Muscle of leg (tissue), 11 donors: Measurements from ENCODE around the gene DIP2C. TPM values are rescaled to one million over a fixed set of nuclear protein-coding genes. Genes with fewer than 3 reads are reported as not detected.

ENCODE experiments used
- DNase-seq: peaks from one replicate; pipeline ENCODE4 v3.0.0; 2013
- H3K27ac ChIP-seq: one replicate; pipeline ENCODE4 v1.5.1; 2013; ENCODE audit warnings: mild to moderate bottlenecking, low read length, control low read depth
- H3K27me3 ChIP-seq: one replicate; pipeline ENCODE4 v1.6.1; 2013; ENCODE audit warnings: low read length; ENCODE audit not compliant: control insufficient read depth, insufficient read depth
- H3K36me3 ChIP-seq: one replicate; pipeline ENCODE4 v1.6.1; 2013; ENCODE audit warnings: low read length; ENCODE audit not compliant: control insufficient read depth, insufficient read depth
- H3K4me1 ChIP-seq: one replicate; pipeline ENCODE4 v1.6.1; 2013; ENCODE audit warnings: low read length; ENCODE audit not compliant: control insufficient read depth, insufficient read depth
- H3K4me3 ChIP-seq: one replicate; pipeline ENCODE4 v1.5.1; 2013; ENCODE audit warnings: low read length, control low read depth
- H3K9me3 ChIP-seq: replicated peaks from 2 replicates; pipeline ENCODE4 v1.6.1; 2013; ENCODE audit warnings: low read depth, low read length; ENCODE audit not compliant: control insufficient read depth
- WGBS: methylation state at CpG from one replicate; pipeline ENCODE4 v1.1.5; 2013; ENCODE audit warnings: missing lambda C conversion rate; ENCODE audit not compliant: insufficient coverage; 5-methylcytosine and 5-hydroxymethylcytosine counted together
- polyA plus RNA-seq, 8 donors: library from polyadenylated mRNA; unstranded; fragments of 120-200 nt; gene quantifications; one replicate each; pipeline versions ENCODE4 v1.2.1 to v1.2.3, GENCODE V29; 2013; ENCODE audit warnings: inconsistent platforms in 1 of 8, low replicate concordance in 1 of 8; ENCODE audit not compliant: insufficient read length in 8 of 8, insufficient read depth in 1 of 8
- total RNA-seq: library from RNA; stranded (reverse); fragments of 120-200 nt; gene quantifications from one replicate; pipeline ENCODE4 v1.2.4, GENCODE V29; 2013

DIP2C gene
- total and polyA plus RNA-seq, 9 donors: 15.1 to 30.8 (median 24.8) TPM

DNA sequence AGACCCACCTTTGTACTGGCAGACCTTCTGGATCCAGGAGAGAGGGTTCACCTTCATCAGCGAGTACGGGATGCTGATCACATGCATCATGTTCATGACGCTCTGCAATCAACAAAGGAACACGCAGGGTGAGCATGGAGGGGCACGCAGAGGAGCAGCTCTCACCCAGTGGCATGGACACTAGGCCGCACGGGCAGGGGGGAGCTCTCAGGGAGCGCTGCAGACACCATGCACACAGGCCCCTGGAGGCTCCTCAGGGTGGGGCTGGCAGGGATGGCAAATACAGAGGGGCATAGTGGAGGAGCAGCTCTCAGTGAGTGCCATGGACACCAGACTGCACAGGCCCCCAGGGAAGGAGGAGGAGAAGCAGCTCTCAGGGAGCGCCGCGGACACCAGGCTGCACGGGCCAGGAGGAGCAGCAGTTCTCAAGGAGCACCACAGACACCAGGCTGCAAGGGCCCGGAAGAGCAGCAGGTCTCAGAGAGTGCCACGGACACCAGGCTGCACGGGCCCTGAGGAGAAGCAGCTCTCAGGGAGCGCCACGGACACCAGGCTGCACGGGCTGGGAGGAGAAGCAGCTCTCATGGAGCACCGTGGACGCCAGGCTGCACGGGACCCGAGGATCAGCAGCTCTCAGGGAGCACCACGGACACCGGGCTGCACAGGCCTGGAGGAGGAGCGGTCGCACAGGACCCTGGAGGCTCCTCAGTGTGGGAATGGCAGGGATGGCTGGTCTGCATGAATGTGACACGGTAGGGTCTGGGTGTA lies 304.7 kb downstream of the DIP2C start:
- Histone ChIP-seq H3K4me1 (peaks cover 3% of the 10 kb centered on the region), H3K4me3 (no peak overlapping the region), H3K36me3 (peaks cover 53% of the 10 kb centered on the region), H3K9me3 (no peaks in the 10 kb centered on the region), H3K27ac (no peak overlapping the region), H3K27me3 (no peaks in the 10 kb centered on the region)
- DNase-seq: no peak
- 92% methylated on average over 26 of the region's 27 CpGs for WGBS

DNA sequence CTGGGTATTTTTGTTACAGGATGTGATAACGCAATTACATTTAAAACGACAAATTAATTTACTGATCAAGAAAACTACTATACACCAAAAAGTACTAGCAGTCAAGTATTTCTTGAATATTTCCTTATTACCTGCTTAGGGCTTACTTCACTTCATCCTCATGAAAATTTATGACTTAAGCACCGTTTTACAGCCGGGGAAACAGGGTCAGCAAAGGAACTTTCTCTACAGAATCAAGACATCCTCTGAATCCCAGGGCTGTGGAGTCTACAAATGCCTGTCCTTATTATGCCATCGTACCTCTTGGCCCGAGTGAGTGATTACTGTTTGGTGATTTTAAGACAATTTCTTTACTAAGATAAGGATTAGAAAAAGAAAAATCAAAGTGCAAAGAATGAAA lies 305.9 kb downstream of the DIP2C start:
- peaks cover 54% of the 10 kb centered on the region for H3K36me3 ChIP-seq
- no peak overlapping the region for H3K4me3 ChIP-seq
- no peak for DNase-seq
- WGBS: 45% methylated on average over 2 of the region's 6 CpGs
- H3K27me3 ChIP-seq: no peaks in the 10 kb centered on the region
- H3K9me3 ChIP-seq: no peaks in the 10 kb centered on the region
- H3K27ac ChIP-seq: no peak overlapping the region
- peaks cover under 1% of the 10 kb centered on the region for H3K4me1 ChIP-seq

DNA sequence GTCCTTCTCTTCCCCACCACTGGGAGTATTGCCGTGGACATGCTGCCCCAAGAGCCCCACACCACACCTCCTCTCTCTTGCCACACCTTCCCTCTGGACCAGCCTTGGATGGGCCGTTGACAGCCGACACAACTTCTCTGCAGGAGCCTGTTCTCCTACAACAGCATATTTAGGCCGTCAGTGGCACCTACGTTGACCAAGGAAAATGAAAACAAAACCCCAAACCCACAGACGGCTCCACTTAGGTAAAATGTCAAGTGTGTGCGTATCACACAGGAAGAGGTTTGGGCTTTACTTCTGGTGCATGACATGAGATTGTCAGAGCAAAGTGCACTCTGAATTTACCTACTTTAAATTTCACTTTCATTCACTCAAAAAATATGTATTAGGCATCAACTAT lies 307.7 kb downstream of the DIP2C start:
- H3K27me3 ChIP-seq: no peaks in the 10 kb centered on the region
- 74% methylated on average over 4 of the region's 7 CpGs for WGBS
- no peak for DNase-seq
- no peak overlapping the region for H3K4me3 ChIP-seq
- no peaks in the 10 kb centered on the region for H3K9me3 ChIP-seq
- H3K4me1 ChIP-seq: no peaks in the 10 kb centered on the region
- peaks cover 45% of the 10 kb centered on the region for H3K36me3 ChIP-seq
- no peak overlapping the region for H3K27ac ChIP-seq

DNA sequence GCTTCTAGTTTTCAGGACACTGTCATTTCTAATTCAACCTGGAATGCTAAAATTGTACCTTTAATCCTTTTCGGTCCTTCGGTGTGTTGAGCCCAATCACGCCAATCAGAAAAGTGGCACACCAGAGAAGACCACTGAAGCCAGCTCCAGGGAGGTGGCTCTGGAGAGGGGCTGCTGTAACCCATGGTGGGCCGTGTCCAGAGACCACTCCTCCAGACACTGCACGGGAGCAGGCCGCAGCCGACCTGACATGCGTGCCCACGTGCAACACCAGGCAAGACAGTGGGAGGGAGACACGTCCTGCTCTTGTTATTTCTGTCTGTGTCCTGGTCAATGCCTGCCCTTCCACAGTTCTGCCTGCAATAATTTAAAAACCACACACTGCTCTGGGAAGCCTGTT lies 308.1 kb downstream of the DIP2C start:
- Histone ChIP-seq H3K9me3 (no peaks in the 10 kb centered on the region), H3K36me3 (peaks cover 49% of the 10 kb centered on the region), H3K27ac (no peak overlapping the region), H3K4me3 (no peak overlapping the region), H3K27me3 (no peaks in the 10 kb centered on the region), H3K4me1 (no peaks in the 10 kb centered on the region)
- no peak for DNase-seq
- 93% methylated on average over 10 of the region's 10 CpGs for WGBS

DNA sequence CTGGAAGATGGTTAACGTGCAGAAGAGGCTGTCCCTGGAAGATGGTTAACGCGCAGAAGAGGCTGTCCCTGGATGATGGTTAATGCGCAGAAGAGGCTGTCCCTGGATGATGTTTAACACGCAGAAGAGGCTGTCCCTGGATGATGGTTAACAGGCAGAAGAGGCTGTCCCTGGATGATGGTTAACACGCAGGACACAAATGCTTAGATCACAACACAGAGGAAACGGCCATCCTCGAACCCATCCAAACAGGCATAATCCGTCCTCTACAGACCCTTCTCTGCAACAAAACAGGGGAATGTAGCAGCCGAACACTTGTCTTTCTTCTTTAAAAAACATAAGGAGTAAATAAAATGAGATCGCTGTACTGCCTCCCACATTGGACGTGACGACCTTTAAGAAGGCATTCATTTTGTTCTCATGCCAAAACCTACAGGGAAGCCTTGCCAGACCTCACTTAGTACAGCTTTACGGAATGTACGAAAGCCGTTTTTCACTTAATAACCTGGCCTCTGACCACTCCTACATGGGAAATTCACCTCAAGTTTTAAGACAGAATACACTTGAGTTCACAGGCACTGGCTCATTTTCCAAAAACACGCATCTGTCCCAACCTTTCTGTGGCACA lies 309.0 kb downstream of the DIP2C start:
- DNase-seq: no peak
- Histone ChIP-seq H3K27ac (no peak overlapping the region), H3K4me3 (no peak overlapping the region), H3K4me1 (no peaks in the 10 kb centered on the region), H3K36me3 (peaks cover 54% of the 10 kb centered on the region), H3K9me3 (no peaks in the 10 kb centered on the region), H3K27me3 (no peaks in the 10 kb centered on the region)
- WGBS: 54% methylated on average over 10 of the region's 17 CpGs

DNA sequence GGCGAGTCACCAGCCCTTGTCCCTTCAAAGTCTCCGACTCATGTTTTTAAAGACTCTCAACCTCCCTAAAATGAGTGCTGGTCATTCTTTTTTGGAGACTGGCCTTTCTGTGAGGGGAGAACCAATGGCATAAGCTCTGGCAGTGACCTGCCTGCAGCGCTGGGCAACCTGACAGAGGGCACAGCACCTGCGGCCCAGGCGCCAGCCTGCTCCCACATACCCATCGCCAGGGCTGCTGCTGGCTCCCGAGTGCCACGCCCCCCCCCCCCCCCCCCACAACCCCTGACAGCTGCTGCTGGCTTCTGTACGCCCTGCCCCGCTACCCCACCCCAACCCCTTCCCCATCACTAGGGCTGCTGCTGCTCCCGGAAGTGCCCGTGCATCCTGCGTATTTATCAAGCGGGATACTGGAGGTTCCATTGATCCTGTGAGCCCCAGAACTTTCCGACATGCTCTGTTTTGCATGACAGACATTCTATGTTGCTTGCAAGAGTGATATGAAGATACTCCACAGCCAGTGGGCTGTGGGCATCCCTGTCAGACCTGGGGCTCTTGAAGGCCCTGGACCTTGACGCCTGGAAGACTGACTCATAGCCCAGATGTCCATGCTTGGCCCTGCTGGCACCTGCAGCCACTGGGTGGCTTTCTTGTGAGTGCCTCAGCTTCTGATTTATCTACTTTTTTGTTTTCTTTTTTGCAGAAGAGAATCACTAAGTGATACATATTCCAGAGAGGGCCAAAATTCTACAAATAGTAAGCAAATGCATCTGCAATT lies 310.4 kb downstream of the DIP2C start:
- DNase-seq: no peak
- Histone ChIP-seq H3K27me3 (no peaks in the 10 kb centered on the region), H3K4me1 (no peaks in the 10 kb centered on the region), H3K9me3 (no peaks in the 10 kb centered on the region), H3K4me3 (no peak overlapping the region), H3K36me3 (peaks cover 53% of the 10 kb centered on the region), H3K27ac (no peak overlapping the region)
- 80% methylated on average over 7 of the region's 16 CpGs for WGBS

DNA sequence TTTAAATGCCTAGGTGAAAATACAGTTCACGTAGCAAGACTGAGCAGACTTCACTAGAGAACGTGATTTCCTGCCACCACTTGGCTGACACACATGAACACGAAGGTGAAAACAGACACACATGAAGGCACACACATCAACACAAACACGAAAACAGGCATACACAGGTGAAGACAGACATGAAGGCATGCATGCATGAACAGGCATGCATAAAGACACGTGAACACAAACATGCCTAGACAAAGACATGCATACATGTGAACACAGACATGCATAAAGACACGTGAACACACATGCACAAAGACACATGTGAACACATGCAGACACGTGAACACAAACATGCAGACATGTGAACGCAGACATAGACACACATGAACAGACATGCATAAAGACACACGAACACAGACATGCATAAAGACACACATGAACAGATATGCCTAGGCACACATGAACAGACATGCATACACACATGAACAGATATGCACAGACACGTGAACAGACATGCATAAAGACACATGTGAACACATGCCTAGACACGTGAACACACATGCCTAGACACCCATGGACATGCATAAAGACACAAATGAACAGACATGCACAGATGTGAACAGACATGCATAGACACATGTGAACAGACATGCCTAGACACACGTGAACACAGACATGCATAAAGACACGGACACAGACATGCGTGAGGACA lies 311.1 kb downstream of the DIP2C start:
- Histone ChIP-seq H3K27ac (no peak overlapping the region), H3K4me3 (no peak overlapping the region), H3K36me3 (peaks cover 47% of the 10 kb centered on the region), H3K27me3 (no peaks in the 10 kb centered on the region), H3K4me1 (peaks cover 3% of the 10 kb centered on the region), H3K9me3 (no peaks in the 10 kb centered on the region)
- 84% methylated on average over 11 of the region's 14 CpGs for WGBS
- DNase-seq: no peak

DNA sequence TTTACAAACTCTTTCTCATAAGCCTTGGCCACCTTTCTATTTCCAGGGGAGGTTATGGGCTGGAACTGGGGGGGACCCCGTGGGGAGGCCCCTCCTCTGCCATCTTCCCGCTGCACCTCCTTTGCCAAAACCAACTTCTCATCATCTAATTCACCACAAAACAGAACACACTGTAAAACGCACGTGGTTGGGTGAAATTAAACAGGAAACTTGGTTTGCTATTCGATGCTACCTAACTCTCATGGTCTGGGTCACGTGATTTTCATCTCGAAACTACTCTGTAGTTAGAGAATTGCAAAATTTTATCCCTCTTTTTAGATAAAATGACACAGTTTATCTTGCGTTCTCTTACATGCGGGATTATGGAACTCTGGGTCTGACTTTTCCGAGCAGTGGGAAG lies 312.2 kb downstream of the DIP2C start:
- Histone ChIP-seq H3K27me3 (no peaks in the 10 kb centered on the region), H3K9me3 (no peaks in the 10 kb centered on the region), H3K36me3 (peaks cover 43% of the 10 kb centered on the region), H3K4me1 (peaks cover 11% of the 10 kb centered on the region), H3K27ac (no peak overlapping the region), H3K4me3 (no peak overlapping the region)
- WGBS: 82% methylated on average over 3 of the region's 10 CpGs
- no peak for DNase-seq

DNA sequence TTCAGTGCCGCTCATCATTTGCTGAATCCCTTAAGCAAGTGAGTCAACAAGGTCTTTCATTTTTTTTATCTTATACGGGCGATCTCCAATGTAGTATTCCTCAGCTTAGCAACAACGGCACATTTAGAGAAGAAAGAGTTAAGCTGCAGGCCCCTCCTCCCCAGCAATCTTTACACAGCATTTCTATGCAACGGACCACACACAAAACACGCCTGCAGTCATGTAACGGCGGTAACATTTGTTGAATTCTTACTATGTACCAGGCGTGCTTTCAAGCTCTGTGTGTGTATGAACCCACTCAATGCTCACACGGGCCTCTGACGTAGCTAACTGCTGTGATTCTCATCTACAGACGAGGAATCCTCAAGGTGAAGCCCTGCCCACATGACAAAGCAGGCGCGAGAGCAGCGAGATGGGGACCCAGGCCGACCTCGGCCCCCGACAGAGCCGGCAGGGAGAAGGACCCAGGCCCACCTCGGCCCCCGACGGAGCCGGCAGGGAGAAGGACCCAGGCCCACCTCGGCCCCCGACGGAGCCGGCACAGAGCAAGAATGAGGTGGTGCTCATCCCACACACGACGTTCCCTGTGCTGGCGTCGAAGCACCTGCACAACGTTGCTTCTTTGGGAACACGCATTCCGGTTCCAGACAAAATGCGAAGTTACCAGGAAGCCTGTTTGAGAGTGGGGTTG lies 313.5 kb downstream of the DIP2C start:
- Histone ChIP-seq H3K4me3 (no peak overlapping the region), H3K36me3 (peaks cover 36% of the 10 kb centered on the region), H3K27me3 (no peaks in the 10 kb centered on the region), H3K9me3 (no peaks in the 10 kb centered on the region), H3K4me1 (peaks cover 11% of the 10 kb centered on the region), H3K27ac (no peak overlapping the region)
- DNase-seq: no peak
- 65% methylated on average over 29 of the region's 35 CpGs for WGBS
